GM12891 (cell line): ENCODE results near the gene CDK9.

Experiments
- PAX5 ChIP-seq: IDR thresholded peaks from 2 replicates; pipeline ENCODE4 v1.6.1; 2011; ENCODE audit warnings: low read length, moderate library complexity, mild to moderate bottlenecking; ENCODE audit not compliant: insufficient read depth, severe bottlenecking
- POLR2A ChIP-seq: IDR thresholded peaks from 2 replicates; pipeline ENCODE4 v1.6.1; 2011; ENCODE audit warnings: low read depth, low read length, control low read depth
- POLR2AphosphoS5 ChIP-seq: IDR thresholded peaks from 2 replicates; pipeline ENCODE4 v1.6.1; 2011; ENCODE audit warnings: low read depth, low read length, control low read depth
- POU2F2 ChIP-seq: IDR thresholded peaks from 2 replicates; pipeline ENCODE4 v1.6.1; 2011; ENCODE audit warnings: low read depth, mild to moderate bottlenecking, control low read depth, low read length, moderate library complexity

GRCh38 chr9:127751269-127752054 is 34.4 kb upstream of the CDK9 start:
- no peak for TF ChIP-seq POLR2AphosphoS5
- TF ChIP-seq POLR2A, result no peak
- TF ChIP-seq POU2F2, result no peak
- TF ChIP-seq PAX5, result no peak
